ENCODE results near the gene TPCN2. TPM values are rescaled to one million over a fixed set of nuclear protein-coding genes. Genes with fewer than 3 reads are reported as not detected.

TPCN2 gene
- total and polyA plus RNA-seq, 2 of the 4 experiments (the other 2 are of a cell fraction), result 3.4 to 8.0 TPM

GRCh38 chr11:69113646-69114340, 65.1 kb downstream of the TPCN2 start:
- H3K9me3 ChIP-seq (ENCODE audit: control insufficient read depth, insufficient read depth, low read length), result no peaks in the 10 kb centered on the region
- no peaks in the 10 kb centered on the region for H3K9me1 ChIP-seq (ENCODE audit: insufficient read depth, low read length)
- no peak overlapping the region for H2AK9ac ChIP-seq (replicated peaks; ENCODE audit: low read depth, low read length, poor library complexity)
- no peak overlapping the region for H4K8ac ChIP-seq (ENCODE audit: low read depth in 2 of 2, low read length in 2 of 2)
- intact Hi-C loops (cut with micrococcal nuclease) (no loop called here), in situ Hi-C loops (cut with MboI; ENCODE audit: low sequenced_read_pairs) (loop anchor here (25.0 kb wide), 1 partner anchor 1074 kb away; no protein-coding TSS in a partner anchor), dilution Hi-C loops (cut with HindIII; ENCODE audit: low sequenced_read_pairs, unreplicated experiment) (no loop called here)
- H2AK5ac ChIP-seq (ENCODE audit: low read depth, low read length), result no peak overlapping the region
- no peak overlapping the region for H3K14ac ChIP-seq (replicated peaks; ENCODE audit: low read depth, low read length)
- H3K18ac ChIP-seq (ENCODE audit: low read depth, low read length), result no peak overlapping the region
- no peak overlapping the region for H3K4me2 ChIP-seq (ENCODE audit: low read depth, low read length)
- H3K56ac ChIP-seq (ENCODE audit: extremely low read depth, insufficient read depth, low read length), result no peak overlapping the region
- H2BK20ac ChIP-seq (ENCODE audit: low read depth, low read length), result no peak overlapping the region
- H3K27me3 ChIP-seq (ENCODE audit: control insufficient read depth, insufficient read depth, low read length), result peaks cover 14% of the 10 kb centered on the region; the same call in 1 of the 2 replicates
- ATAC-seq (ENCODE audit: low read depth), result peak; percentile 21; the same call in 1 of the 2 replicates
- no peaks in the 10 kb centered on the region for H4K20me1 ChIP-seq (ENCODE audit: insufficient read depth, low read length)
- no peak overlapping the region for H3K9ac ChIP-seq (ENCODE audit: low read depth, low read length)
- H3K23ac ChIP-seq (ENCODE audit: low read depth, low read length), result no peak overlapping the region
- CTCF ChIA-PET, result interaction anchor here (2.1 kb wide), 1 partner anchor 12 kb away, joined by 5 read pairs; no protein-coding TSS in a partner anchor
- H2BK120ac ChIP-seq (ENCODE audit: low read depth, low read length), result no peak overlapping the region
- H4K5ac ChIP-seq (ENCODE audit: low read depth, low read length), result no peak overlapping the region
- WGBS, 2 experiments (ENCODE audit: extremely low coverage in 2 of 2, insufficient read length in 1 of 2), result 70% methylated on average over 10 of the region's 22 CpGs; no CpG with 5 or more reads in 1 of the 2 experiments
- H3K4me1 ChIP-seq (ENCODE audit: control insufficient read depth, insufficient read depth, low read length), result peaks cover 4% of the 10 kb centered on the region; the same call in 1 of the 2 replicates
- no peak for DNase-seq
- no peak overlapping the region for H3K27ac ChIP-seq (ENCODE audit: insufficient read depth, low read length)
- no peak overlapping the region for H2AFZ ChIP-seq (replicated peaks; ENCODE audit: low read length, poor library complexity)
- no peak overlapping the region for H2BK15ac ChIP-seq (ENCODE audit: low read depth, low read length)
- no peak overlapping the region for H3K4ac ChIP-seq (ENCODE audit: low read depth, low read length)
- BruUV-seq (replicated peaks), result no TSS peak
- no peak overlapping the region for H3K4me3 ChIP-seq (ENCODE audit: insufficient read depth, low read depth, low read length)
- POLR2A ChIA-PET (ENCODE audit: unreplicated experiment), result no interaction called here
- H3K79me1 ChIP-seq (ENCODE audit: low read depth in 1 of 2, low read length in 2 of 2), result no peaks in the 10 kb centered on the region
- H3K36me3 ChIP-seq (ENCODE audit: control insufficient read depth, insufficient read depth, low read length), result no peaks in the 10 kb centered on the region
- H4K91ac ChIP-seq (ENCODE audit: insufficient read depth, low read depth, low read length), result no peak overlapping the region
- no peak overlapping the region for H2BK5ac ChIP-seq (ENCODE audit: low read depth, low read length, poor library complexity, severe bottlenecking)
- TF ChIP-seq MXI1 (IDR thresholded peaks at IDR 0.05; ENCODE audit: borderline replicate concordance, low read depth, low read length) (no peak), RFX5 (IDR thresholded peaks at IDR 0.05; ENCODE audit: low read depth, low read length) (no peak), SMC3 (IDR thresholded peaks at IDR 0.05; ENCODE audit: low read depth, low read length) (no peak), CTCF (conservative IDR thresholded peaks at IDR 0.05; ENCODE audit: low read depth, low read length) (no peak), MAZ (IDR thresholded peaks at IDR 0.05; ENCODE audit: borderline replicate concordance, low read depth, low read length) (no peak), RAD21 (IDR thresholded peaks at IDR 0.05; ENCODE audit: low read length) (no peak), CEBPB (IDR thresholded peaks at IDR 0.05; ENCODE audit: low read depth, low read length) (no peak), ELK1 (IDR thresholded peaks at IDR 0.05; ENCODE audit: borderline replicate concordance, low read depth, low read length) (no peak), BHLHE40 (IDR thresholded peaks at IDR 0.05; ENCODE audit: low read depth, low read length) (no peak), MAFK (IDR thresholded peaks at IDR 0.05; ENCODE audit: low read depth, low read length) (no peak), USF2 (IDR thresholded peaks at IDR 0.05; ENCODE audit: low read depth, low read length) (no peak), FOS (IDR thresholded peaks at IDR 0.05; ENCODE audit: low read depth, low read length) (no peak), POLR2A (IDR thresholded peaks at IDR 0.05; ENCODE audit: low read depth, low read length) (no peak), CHD1 (IDR thresholded peaks at IDR 0.05; ENCODE audit: low read depth, low read length) (no peak), NFE2L2 (IDR thresholded peaks at IDR 0.05; ENCODE audit: low read depth, low read length) (no peak)

All from IMR-90 (cell line).